ENCODE data around the gene AS3MT. TPM values are rescaled to one million over a fixed set of nuclear protein-coding genes. Genes with fewer than 3 reads are reported as not detected.

The AS3MT gene
- total RNA-seq, 1 donor from 2014 or later, result 0.64 TPM

- Histone ChIP-seq H3K36me3 (ENCODE audit: insufficient read depth, low read length) (no peaks in the 10 kb centered on the region), H3K79me2 (ENCODE audit: insufficient read depth, low read length) (no peaks in the 10 kb centered on the region), H3K4me1 (ENCODE audit: insufficient read depth, low read length) (no peaks in the 10 kb centered on the region), H3K27me3 (ENCODE audit: insufficient read depth, low read length) (no peaks in the 10 kb centered on the region), H3K9ac (ENCODE audit: low read length) (no peak overlapping the region), H3K4me3 (ENCODE audit: insufficient read depth, low read depth, low read length) (no peak overlapping the region), H4K20me1 (ENCODE audit: insufficient read depth, low read length) (peaks cover 5% of the 10 kb centered on the region), H3K9me3 (ENCODE audit: insufficient read depth, low read depth, low read length) (no peaks in the 10 kb centered on the region), H3K4me2 (ENCODE audit: low read length) (no peak overlapping the region), H2AFZ (ENCODE audit: low read depth, low read length) (no peak overlapping the region), H3K27ac (ENCODE audit: low read depth, low read length) (no peak overlapping the region)
- Mint-ChIP-seq H3K27ac (ENCODE audit: unreplicated experiment) (no peak overlapping the region), H3K4me1 (ENCODE audit: low read depth, unreplicated experiment) (peaks cover 8% of the 10 kb centered on the region), H3K4me3 (ENCODE audit: unreplicated experiment) (no peak overlapping the region), H3K9me3 (ENCODE audit: unreplicated experiment) (no peaks in the 10 kb centered on the region), H3K36me3 (ENCODE audit: low read depth, unreplicated experiment) (no peaks in the 10 kb centered on the region), H3K27me3 (ENCODE audit: low read depth, unreplicated experiment) (no peaks in the 10 kb centered on the region)
- FAIRE-seq (no peak), DNase-seq (ENCODE audit: low read depth) (no peak)
- no peak for TF ChIP-seq EZH2 (IDR thresholded peaks at IDR 0.05; ENCODE audit: insufficient read depth, low read length)
- TF ChIP-seq, protein P1, sequence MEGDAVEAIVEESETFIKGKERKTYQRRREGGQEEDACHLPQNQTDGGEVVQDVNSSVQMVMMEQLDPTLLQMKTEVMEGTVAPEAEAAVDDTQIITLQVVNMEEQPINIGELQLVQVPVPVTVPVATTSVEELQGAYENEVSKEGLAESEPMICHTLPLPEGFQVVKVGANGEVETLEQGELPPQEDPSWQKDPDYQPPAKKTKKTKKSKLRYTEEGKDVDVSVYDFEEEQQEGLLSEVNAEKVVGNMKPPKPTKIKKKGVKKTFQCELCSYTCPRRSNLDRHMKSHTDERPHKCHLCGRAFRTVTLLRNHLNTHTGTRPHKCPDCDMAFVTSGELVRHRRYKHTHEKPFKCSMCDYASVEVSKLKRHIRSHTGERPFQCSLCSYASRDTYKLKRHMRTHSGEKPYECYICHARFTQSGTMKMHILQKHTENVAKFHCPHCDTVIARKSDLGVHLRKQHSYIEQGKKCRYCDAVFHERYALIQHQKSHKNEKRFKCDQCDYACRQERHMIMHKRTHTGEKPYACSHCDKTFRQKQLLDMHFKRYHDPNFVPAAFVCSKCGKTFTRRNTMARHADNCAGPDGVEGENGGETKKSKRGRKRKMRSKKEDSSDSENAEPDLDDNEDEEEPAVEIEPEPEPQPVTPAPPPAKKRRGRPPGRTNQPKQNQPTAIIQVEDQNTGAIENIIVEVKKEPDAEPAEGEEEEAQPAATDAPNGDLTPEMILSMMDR (IDR thresholded peaks at IDR 0.05; ENCODE audit: insufficient read depth, low read depth, low read length), result no peak
Measured at GRCh38 chr10:102945962-102946361, 76.7 kb downstream of the AS3MT start.

GRCh38 chr10:102946992-102947391, 77.7 kb downstream of the AS3MT start:
- no peaks in the 10 kb centered on the region for H3K36me3 Mint-ChIP-seq (ENCODE audit: low read depth, unreplicated experiment)
- DNase-seq (ENCODE audit: low read depth) (no peak), FAIRE-seq (no peak)
- H3K9me3 ChIP-seq (ENCODE audit: insufficient read depth, low read depth, low read length), result no peaks in the 10 kb centered on the region
- H3K27ac ChIP-seq (ENCODE audit: low read depth, low read length), result no peak overlapping the region
- no peak overlapping the region for H3K4me3 Mint-ChIP-seq (ENCODE audit: unreplicated experiment)
- H3K9me3 Mint-ChIP-seq (ENCODE audit: unreplicated experiment), result no peaks in the 10 kb centered on the region
- H3K9ac ChIP-seq (ENCODE audit: low read length), result no peak overlapping the region
- no peaks in the 10 kb centered on the region for H3K4me1 ChIP-seq (ENCODE audit: insufficient read depth, low read length)
- H4K20me1 ChIP-seq (ENCODE audit: insufficient read depth, low read length), result peaks cover 5% of the 10 kb centered on the region
- peaks cover 8% of the 10 kb centered on the region for H3K4me1 Mint-ChIP-seq (ENCODE audit: low read depth, unreplicated experiment)
- H3K27me3 Mint-ChIP-seq (ENCODE audit: low read depth, unreplicated experiment), result no peaks in the 10 kb centered on the region
- no peak overlapping the region for H3K4me2 ChIP-seq (ENCODE audit: low read length)
- TF ChIP-seq, protein P1 (IDR thresholded peaks at IDR 0.05; ENCODE audit: insufficient read depth, low read depth, low read length), result no peak
- no peaks in the 10 kb centered on the region for H3K79me2 ChIP-seq (ENCODE audit: insufficient read depth, low read length)
- H3K27me3 ChIP-seq (ENCODE audit: insufficient read depth, low read length), result no peaks in the 10 kb centered on the region
- H2AFZ ChIP-seq (ENCODE audit: low read depth, low read length), result no peak overlapping the region
- H3K4me3 ChIP-seq (ENCODE audit: insufficient read depth, low read depth, low read length), result no peak overlapping the region
- no peak overlapping the region for H3K27ac Mint-ChIP-seq (ENCODE audit: unreplicated experiment)
- H3K36me3 ChIP-seq (ENCODE audit: insufficient read depth, low read length), result no peaks in the 10 kb centered on the region

GRCh38 chr10:102948176-102948575, 78.9 kb downstream of the AS3MT start:
- Histone ChIP-seq H3K79me2 (ENCODE audit: insufficient read depth, low read length) (no peaks in the 10 kb centered on the region), H2AFZ (ENCODE audit: low read depth, low read length) (no peak overlapping the region), H3K4me1 (ENCODE audit: insufficient read depth, low read length) (no peaks in the 10 kb centered on the region), H3K9me3 (ENCODE audit: insufficient read depth, low read depth, low read length) (no peaks in the 10 kb centered on the region), H3K4me2 (ENCODE audit: low read length) (no peak overlapping the region), H3K27ac (ENCODE audit: low read depth, low read length) (no peak overlapping the region), H3K4me3 (ENCODE audit: insufficient read depth, low read depth, low read length) (no peak overlapping the region), H3K36me3 (ENCODE audit: insufficient read depth, low read length) (no peaks in the 10 kb centered on the region), H3K27me3 (ENCODE audit: insufficient read depth, low read length) (no peaks in the 10 kb centered on the region), H3K9ac (ENCODE audit: low read length) (no peak overlapping the region), H4K20me1 (ENCODE audit: insufficient read depth, low read length) (peaks cover 5% of the 10 kb centered on the region)
- TF ChIP-seq EZH2 (IDR thresholded peaks at IDR 0.05; ENCODE audit: insufficient read depth, low read length), result no peak
- TF ChIP-seq, protein P1 (IDR thresholded peaks at IDR 0.05; ENCODE audit: insufficient read depth, low read depth, low read length), result no peak
- H3K27ac Mint-ChIP-seq (ENCODE audit: unreplicated experiment), result no peak overlapping the region
- H3K4me1 Mint-ChIP-seq (ENCODE audit: low read depth, unreplicated experiment), result peaks cover 8% of the 10 kb centered on the region
- H3K9me3 Mint-ChIP-seq (ENCODE audit: unreplicated experiment), result no peaks in the 10 kb centered on the region
- H3K36me3 Mint-ChIP-seq (ENCODE audit: low read depth, unreplicated experiment), result no peaks in the 10 kb centered on the region
- H3K27me3 Mint-ChIP-seq (ENCODE audit: low read depth, unreplicated experiment), result no peaks in the 10 kb centered on the region
- FAIRE-seq (no peak), DNase-seq (ENCODE audit: low read depth) (no peak)
- no peak overlapping the region for H3K4me3 Mint-ChIP-seq (ENCODE audit: unreplicated experiment)

All from astrocyte (in vitro differentiated cells and primary cell).